22Rv1 (cell line): ENCODE data around the gene R3HDM2.

Experiments used
- ZFX ChIP-seq: fragments of 450-650 bp; IDR thresholded peaks from 2 replicates; pipeline ENCODE4 v1.6.1; 2017; ENCODE audit warnings: antibody characterized with exemption, borderline replicate concordance
- TF ChIP-seq, protein P1 (sequence below): fragments of 450-650 bp; IDR thresholded peaks from 2 replicates; pipeline ENCODE4 v1.5.1; 2017; ENCODE audit warnings: mild to moderate bottlenecking

GRCh38 chr12:57237596-57237931 is 193.3 kb downstream of the R3HDM2 start:
- TF ChIP-seq, protein P1, sequence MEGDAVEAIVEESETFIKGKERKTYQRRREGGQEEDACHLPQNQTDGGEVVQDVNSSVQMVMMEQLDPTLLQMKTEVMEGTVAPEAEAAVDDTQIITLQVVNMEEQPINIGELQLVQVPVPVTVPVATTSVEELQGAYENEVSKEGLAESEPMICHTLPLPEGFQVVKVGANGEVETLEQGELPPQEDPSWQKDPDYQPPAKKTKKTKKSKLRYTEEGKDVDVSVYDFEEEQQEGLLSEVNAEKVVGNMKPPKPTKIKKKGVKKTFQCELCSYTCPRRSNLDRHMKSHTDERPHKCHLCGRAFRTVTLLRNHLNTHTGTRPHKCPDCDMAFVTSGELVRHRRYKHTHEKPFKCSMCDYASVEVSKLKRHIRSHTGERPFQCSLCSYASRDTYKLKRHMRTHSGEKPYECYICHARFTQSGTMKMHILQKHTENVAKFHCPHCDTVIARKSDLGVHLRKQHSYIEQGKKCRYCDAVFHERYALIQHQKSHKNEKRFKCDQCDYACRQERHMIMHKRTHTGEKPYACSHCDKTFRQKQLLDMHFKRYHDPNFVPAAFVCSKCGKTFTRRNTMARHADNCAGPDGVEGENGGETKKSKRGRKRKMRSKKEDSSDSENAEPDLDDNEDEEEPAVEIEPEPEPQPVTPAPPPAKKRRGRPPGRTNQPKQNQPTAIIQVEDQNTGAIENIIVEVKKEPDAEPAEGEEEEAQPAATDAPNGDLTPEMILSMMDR, result no peak
- TF ChIP-seq ZFX, result no peak
